GM12875 (cell line): ENCODE measurements around the gene GABRP.

Experiments
- H3K4me3 ChIP-seq: one replicate; pipeline ENCODE4 v1.5.1; 2011; ENCODE audit warnings: low read depth, low read length, control low read depth
- TF ChIP-seq, protein P1 (sequence below): IDR thresholded peaks from 2 replicates; pipeline ENCODE4 v1.5.1; 2011; ENCODE audit warnings: low read depth, mild to moderate bottlenecking, control low read depth, inconsistent platforms, low read length, moderate library complexity, borderline replicate concordance; ENCODE audit not compliant: insufficient read depth

Gene GABRP

GRCh38 chr5:170795154-170795553 lies 11.6 kb downstream of the GABRP start:
- no peak overlapping the region for H3K4me3 ChIP-seq
- TF ChIP-seq, protein P1, sequence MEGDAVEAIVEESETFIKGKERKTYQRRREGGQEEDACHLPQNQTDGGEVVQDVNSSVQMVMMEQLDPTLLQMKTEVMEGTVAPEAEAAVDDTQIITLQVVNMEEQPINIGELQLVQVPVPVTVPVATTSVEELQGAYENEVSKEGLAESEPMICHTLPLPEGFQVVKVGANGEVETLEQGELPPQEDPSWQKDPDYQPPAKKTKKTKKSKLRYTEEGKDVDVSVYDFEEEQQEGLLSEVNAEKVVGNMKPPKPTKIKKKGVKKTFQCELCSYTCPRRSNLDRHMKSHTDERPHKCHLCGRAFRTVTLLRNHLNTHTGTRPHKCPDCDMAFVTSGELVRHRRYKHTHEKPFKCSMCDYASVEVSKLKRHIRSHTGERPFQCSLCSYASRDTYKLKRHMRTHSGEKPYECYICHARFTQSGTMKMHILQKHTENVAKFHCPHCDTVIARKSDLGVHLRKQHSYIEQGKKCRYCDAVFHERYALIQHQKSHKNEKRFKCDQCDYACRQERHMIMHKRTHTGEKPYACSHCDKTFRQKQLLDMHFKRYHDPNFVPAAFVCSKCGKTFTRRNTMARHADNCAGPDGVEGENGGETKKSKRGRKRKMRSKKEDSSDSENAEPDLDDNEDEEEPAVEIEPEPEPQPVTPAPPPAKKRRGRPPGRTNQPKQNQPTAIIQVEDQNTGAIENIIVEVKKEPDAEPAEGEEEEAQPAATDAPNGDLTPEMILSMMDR: no peak

- H3K4me3 ChIP-seq: no peak overlapping the region
- TF ChIP-seq, protein P1: no peak
Observed at GRCh38 chr5:170805666-170806065, 22.1 kb downstream of the GABRP start.

GRCh38 chr5:170809551-170809950 lies 26.0 kb downstream of the GABRP start:
- TF ChIP-seq, protein P1: no peak

GRCh38 chr5:170811719-170812118 lies 28.2 kb downstream of the GABRP start:
- no peak overlapping the region for H3K4me3 ChIP-seq
- TF ChIP-seq, protein P1: no peak

More at GRCh38 chr5:170809551-170809950, 26.0 kb downstream of the GABRP start:
- H3K4me3 ChIP-seq: no peak overlapping the region

- TF ChIP-seq, protein P1: no peak
- no peak overlapping the region for H3K4me3 ChIP-seq
Observed at GRCh38 chr5:170813231-170813630, 29.7 kb downstream of the GABRP start.

DNA sequence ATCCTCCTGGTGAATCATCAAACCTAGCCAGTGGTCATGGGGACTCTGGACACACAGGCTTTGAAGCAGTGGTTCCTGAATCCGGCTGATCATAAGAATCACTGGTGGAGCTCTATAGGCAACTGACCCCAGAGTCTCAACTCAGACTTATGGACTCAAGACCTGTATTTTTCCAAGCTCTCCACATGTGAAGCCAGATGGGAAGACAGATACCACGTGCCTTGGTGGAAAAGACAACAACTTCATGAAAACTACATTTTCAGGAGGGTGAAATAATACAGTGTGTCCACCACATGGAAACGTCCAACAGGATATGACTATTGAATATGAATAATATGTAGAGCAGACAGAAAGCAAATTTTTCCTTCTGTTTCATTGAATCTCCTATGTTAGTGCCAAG lies 33.7 kb downstream of the GABRP start:
- H3K4me3 ChIP-seq: no peak overlapping the region
- TF ChIP-seq, protein P1: no peak

DNA sequence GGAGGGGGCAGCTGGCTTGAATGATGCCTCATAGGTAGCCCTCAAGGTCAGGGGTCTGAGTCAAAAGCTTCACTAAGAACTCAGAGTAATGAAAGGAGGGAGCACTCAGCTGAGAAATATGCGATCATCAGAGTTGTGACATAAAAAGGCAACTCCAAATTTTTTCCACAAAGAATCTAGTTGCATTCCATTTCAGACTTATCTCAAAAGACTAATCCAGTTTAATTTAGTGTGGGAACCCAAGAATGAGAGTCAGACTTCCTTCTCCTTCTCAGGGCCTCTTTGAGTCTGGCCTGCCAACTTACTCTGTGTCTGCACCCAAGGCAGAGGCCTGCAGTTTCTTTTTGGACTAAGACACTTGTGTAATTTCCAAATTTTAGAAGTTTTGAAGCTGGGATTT lies 34.7 kb downstream of the GABRP start:
- no peak overlapping the region for H3K4me3 ChIP-seq
- TF ChIP-seq, protein P1: no peak
